ENCODE data around the gene LDLRAD3. TPM values are rescaled to one million over a fixed set of nuclear protein-coding genes. Genes with fewer than 3 reads are reported as not detected.

Gene LDLRAD3, protein sequence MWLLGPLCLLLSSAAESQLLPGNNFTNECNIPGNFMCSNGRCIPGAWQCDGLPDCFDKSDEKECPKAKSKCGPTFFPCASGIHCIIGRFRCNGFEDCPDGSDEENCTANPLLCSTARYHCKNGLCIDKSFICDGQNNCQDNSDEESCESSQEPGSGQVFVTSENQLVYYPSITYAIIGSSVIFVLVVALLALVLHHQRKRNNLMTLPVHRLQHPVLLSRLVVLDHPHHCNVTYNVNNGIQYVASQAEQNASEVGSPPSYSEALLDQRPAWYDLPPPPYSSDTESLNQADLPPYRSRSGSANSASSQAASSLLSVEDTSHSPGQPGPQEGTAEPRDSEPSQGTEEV
- total RNA-seq, result 1 to 10 TPM; 1.0 to 8.1 (median 2.0) TPM
- long read RNA-seq, donor 1, partial matches to known transcripts, result 1 of 3 reads
- long read RNA-seq, donor 1, other reads (novel, unspliced or antisense), result 1 of 3 reads
- long read RNA-seq, donor 2, partial matches to known transcripts, result 0 of 1 reads
- long read RNA-seq, donor 2, other reads (novel, unspliced or antisense), result 1 of 1 reads

DNA sequence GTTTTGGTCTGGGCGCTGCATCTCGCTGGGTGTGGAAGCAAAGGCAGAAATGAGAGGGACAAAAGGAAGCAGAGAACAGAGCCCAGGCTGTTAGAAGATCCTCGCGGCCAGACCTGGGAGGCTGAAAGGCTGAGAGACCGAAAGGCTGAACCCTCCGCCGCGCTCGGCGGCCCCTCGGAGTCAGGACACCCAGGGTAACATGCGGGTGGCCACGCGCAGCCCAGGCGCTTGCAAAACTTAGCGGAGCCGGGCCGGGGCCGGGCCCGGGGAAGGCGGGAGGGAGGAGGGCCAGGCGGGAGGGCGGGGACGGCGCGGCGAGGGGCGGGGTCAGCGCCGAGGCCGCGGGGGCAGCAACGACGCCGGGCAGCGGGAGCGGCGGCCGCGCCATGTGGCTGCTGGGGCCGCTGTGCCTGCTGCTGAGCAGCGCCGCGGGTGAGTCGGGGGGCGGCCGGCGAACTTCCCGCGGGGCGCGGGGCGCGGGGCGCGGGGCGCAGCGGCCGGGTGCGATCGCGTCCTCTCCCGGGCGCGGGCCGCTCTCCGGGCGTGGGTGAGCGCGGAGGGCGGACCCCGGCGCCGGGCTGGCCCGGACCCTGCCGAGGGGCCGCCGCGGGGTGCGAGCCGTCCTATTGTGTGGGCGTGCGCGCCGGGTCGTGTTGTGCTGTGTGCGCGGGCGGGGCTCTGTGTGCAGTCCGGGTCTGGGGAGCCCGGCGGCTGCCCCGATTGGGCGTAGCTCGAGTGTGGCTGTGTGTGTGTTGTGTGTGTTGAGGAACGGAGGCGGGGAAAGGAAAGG, at the start of gene LDLRAD3:
Gene LDLRAD3 (plus strand): TSS at position 350 of the 790 bp plus-strand sequence. CDS start 37 bp downstream, at position 387.
- H3K9me3 ChIP-seq, result no peaks in the 10 kb centered on the region
- TF ChIP-seq, protein P1, sequence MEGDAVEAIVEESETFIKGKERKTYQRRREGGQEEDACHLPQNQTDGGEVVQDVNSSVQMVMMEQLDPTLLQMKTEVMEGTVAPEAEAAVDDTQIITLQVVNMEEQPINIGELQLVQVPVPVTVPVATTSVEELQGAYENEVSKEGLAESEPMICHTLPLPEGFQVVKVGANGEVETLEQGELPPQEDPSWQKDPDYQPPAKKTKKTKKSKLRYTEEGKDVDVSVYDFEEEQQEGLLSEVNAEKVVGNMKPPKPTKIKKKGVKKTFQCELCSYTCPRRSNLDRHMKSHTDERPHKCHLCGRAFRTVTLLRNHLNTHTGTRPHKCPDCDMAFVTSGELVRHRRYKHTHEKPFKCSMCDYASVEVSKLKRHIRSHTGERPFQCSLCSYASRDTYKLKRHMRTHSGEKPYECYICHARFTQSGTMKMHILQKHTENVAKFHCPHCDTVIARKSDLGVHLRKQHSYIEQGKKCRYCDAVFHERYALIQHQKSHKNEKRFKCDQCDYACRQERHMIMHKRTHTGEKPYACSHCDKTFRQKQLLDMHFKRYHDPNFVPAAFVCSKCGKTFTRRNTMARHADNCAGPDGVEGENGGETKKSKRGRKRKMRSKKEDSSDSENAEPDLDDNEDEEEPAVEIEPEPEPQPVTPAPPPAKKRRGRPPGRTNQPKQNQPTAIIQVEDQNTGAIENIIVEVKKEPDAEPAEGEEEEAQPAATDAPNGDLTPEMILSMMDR (IDR thresholded peaks at IDR 0.05), result no peak
- H3K36me3 ChIP-seq (ENCODE audit: low read depth), result no peaks in the 10 kb centered on the region
- peak within 1 kb of the TSS; percentile 11 for H3K4me3 ChIP-seq
- DNase-seq (peak; percentile 66 to 81 (median 75)), ATAC-seq (peak; percentile 89)
- intact Hi-C loops (cut with DNase I, micrococcal nuclease), result no loop called here
- no peaks in the 10 kb centered on the region for H3K4me1 ChIP-seq (ENCODE audit: low read depth)

GRCh38 chr11:35897019-35897418, 46.8 kb upstream of the LDLRAD3 start:
- no peak for DNase-seq
- H3K4me1 ChIP-seq (ENCODE audit: low read depth), result no peaks in the 10 kb centered on the region
- TF ChIP-seq, protein P1 (IDR thresholded peaks at IDR 0.05), result no peak
- H3K4me3 ChIP-seq, result no peak overlapping the region
- no peak for ATAC-seq
- intact Hi-C loops (cut with DNase I, micrococcal nuclease), result no loop called here
- H3K36me3 ChIP-seq (ENCODE audit: low read depth), result no peaks in the 10 kb centered on the region
- no peaks in the 10 kb centered on the region for H3K9me3 ChIP-seq

DNA sequence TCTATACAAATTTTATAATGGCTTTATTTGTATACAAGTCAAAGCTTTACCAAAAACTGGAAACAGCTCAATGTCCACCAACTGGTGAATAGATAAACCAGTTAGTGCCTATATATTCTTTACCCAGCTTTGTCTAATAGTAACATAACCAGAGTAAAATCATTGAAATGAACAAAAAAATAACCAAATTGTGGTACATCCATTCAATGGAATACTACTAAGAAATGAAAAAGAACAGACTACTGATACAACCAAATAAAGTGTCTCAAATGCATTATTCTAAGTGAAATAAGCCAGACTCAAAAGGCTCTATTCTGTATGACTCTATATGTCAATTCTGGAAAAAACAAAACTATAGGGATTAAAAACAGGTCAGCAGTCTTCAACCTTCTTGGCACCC, 40.9 kb upstream of the LDLRAD3 start:
- peaks cover 11% of the 10 kb centered on the region for H3K9me3 ChIP-seq
- no peaks in the 10 kb centered on the region for H3K4me1 ChIP-seq (ENCODE audit: low read depth)
- ATAC-seq (no peak), DNase-seq (no peak)
- intact Hi-C loops (cut with DNase I, micrococcal nuclease), result no loop called here
- no peak overlapping the region for H3K4me3 ChIP-seq
- H3K36me3 ChIP-seq (ENCODE audit: low read depth), result no peaks in the 10 kb centered on the region
- TF ChIP-seq, protein P1 (IDR thresholded peaks at IDR 0.05), result no peak

- no peaks in the 10 kb centered on the region for H3K4me1 ChIP-seq (ENCODE audit: low read depth)
- intact Hi-C loops (cut with DNase I, micrococcal nuclease), result no loop called here
- peaks cover 11% of the 10 kb centered on the region for H3K9me3 ChIP-seq
- DNase-seq (no peak), ATAC-seq (no peak)
- no peaks in the 10 kb centered on the region for H3K36me3 ChIP-seq (ENCODE audit: low read depth)
- TF ChIP-seq, protein P1 (IDR thresholded peaks at IDR 0.05), result no peak
- no peak overlapping the region for H3K4me3 ChIP-seq
Observed at GRCh38 chr11:35905646-35906276, 38.1 kb upstream of the LDLRAD3 start.

DNA sequence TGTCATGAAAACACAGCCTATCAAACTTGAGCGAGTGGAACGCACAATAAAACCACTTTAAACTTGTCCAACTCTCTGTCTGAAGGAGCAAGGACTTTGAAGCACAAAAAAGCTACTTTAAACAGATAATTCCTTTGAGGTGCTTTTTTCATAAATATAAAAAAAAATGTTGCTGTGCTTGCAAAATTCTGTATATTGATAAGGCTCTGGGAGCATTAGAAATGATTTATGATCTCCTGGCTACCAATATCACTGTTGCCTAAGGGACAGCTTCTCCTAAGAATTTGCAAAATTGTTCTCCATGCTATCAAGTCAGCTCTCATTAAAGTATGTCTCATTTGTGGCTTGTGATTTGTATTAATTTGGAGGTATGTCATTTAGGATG, 37.6 kb upstream of the LDLRAD3 start:
- no peak for DNase-seq
- no peak for ATAC-seq
- TF ChIP-seq, protein P1 (IDR thresholded peaks at IDR 0.05), result no peak
- H3K4me3 ChIP-seq, result no peak overlapping the region
- no peaks in the 10 kb centered on the region for H3K36me3 ChIP-seq (ENCODE audit: low read depth)
- intact Hi-C loops (cut with DNase I, micrococcal nuclease), result no loop called here
- no peaks in the 10 kb centered on the region for H3K4me1 ChIP-seq (ENCODE audit: low read depth)
- H3K9me3 ChIP-seq, result peaks cover 11% of the 10 kb centered on the region
